Stimulated activated CD4-positive, alpha-beta T cell treated with anti-CD3 and anti-CD28 coated beads, TNF-alpha, amount 100 ng/mL, for 48 hours (primary cell): Measurements from ENCODE around the gene PRSS3.
"Not testable (repeated sequence)": the region's sequence is repeated elsewhere in the genome, so short reads cannot be mapped to it uniquely, and the experiment has no call there.

ENCODE experiments used
- DNase-seq, 3 donors: peaks; one replicate each; pipeline ENCODE4 v3.0.0-alpha.2; 2020; ENCODE audit warnings: low read depth in 3 of 3

PRSS3 gene

DNA sequence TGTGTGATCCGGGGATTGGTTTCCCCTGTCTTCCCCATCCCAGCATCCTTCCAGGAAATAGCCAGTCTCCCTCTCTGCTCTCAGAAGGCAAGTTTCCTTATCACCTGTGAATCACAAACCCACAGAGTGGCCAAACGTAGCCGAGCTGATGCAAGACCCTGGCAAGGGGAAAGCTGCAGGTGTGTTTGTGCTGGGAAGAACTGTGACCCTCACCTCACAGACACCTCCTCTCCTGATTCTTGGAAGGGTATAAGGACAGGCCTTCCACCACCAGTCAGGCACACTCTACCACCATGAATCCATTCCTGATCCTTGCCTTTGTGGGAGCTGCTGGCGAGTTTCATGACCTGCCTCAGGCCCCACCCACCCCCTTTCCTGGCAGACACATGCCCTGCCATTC lies at the start of gene PRSS3:
TSS of gene PRSS3 (plus strand) at position 281 of the 400 bp plus-strand sequence. CDS start at position 294, 13 bp downstream.
- DNase-seq: no peak

DNA sequence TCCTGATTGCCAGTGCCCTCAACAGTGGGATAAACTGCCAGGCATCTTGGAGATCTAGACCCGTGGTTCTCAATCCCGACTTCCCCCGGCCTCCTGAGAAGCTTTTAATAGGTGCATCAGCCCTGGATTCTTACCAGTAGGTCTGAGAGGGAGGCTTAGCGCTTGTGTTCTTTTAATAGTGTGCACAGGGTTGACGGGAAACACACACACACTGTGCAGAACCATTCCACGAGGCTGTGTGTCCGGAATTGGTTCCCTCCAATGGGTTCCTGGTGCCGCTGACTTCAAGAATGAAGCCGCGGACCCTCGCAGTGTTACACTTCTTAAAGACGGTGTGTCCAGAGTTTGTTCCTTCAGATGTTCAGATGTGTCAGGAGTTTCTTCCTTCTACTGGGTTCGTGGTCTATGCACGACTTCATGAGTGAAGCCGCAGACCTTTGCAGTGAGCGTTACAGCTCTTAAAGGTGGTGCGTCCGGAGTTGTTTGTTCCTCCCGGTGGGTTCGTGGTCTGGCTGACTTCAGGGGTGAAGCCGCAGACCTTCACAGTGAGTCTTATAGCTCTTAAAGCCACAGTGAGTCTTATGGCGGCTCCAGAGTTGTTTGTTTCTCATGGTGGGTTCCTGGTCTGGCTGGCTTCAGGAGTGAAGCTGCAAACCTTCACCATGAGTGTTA lies 46.6 kb upstream of the PRSS3 start:
- no peak for DNase-seq

GRCh38 chr9:33749305-33749654 lies 46.1 kb upstream of the PRSS3 start:
- peak in 1 of 3 donors; percentile 20 for DNase-seq

GRCh38 chr9:33750307-33750838 lies 45.0 kb upstream of the PRSS3 start:
- no peak for DNase-seq

GRCh38 chr9:33750839-33751339 lies 44.5 kb upstream of the PRSS3 start:
- DNase-seq: no peak

GRCh38 chr9:33751536-33752129 lies 43.7 kb upstream of the PRSS3 start:
- no peak for DNase-seq

- DNase-seq: no peak
These were observed 43.2 kb upstream of the PRSS3 start for GRCh38 chr9:33752130-33752637.

GRCh38 chr9:33752789-33753188 lies 42.6 kb upstream of the PRSS3 start:
- not testable (repeated sequence) for DNase-seq

DNA sequence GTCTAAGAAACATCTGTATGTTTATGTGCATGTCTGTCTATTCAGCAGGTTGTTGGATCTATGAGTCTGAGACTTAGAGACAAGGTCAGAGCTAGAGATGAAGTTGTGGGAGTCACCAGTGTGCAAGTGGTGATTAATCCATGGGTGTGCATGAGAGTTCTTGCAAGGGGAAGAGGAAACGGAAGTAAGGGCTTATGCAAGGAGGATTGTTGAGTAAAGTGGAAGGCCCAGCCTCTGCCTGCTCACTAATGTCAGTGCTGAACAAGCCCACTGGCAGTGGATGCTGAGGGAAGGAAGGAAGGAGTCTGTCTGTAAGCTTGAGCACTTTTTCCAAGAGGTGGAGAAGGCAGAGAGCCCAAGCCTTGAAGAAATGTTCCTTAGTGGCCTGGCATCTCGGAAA lies 35.7 kb upstream of the PRSS3 start:
- DNase-seq: not testable (repeated sequence)

DNA sequence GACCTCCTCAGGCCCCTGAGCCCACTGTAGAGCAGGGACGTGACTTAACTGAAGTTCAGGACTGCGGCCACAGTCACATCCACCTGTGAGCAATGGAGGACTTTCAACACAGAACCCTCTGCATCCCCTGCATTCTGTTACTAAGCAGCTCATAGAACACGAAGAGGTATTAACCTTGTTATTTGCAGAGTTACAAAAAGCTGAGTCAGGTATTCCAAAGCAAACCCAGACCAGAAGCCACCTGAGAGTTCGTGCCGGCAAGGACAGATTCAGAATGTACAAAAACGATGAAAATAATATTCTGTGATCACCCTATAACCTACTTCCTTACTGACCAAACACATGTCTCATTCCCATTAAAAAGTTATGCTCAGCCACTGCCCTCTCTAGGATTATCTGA lies 33.0 kb upstream of the PRSS3 start:
- DNase-seq: no peak

DNA sequence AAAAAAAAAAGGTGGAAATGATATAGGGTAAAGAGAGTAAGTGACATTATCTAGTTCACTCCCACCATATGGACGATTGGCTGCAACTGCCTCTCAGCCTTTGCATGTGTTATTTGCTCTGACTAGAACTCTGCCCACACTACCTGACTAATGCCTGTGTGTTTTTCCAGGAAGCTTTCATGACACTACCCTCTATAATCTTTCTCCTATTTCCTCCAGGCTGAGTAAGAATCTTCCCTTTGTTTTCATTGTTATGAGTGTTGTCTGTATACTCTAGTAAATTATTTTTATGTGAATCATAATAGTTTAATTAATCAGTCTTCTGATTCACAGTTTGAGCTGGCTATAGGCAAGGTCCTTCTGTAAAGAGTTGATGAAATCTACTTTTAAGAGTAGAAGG lies 31.7 kb upstream of the PRSS3 start:
- not testable (repeated sequence) for DNase-seq

GRCh38 chr9:33765411-33765810 lies 29.9 kb upstream of the PRSS3 start:
- no peak for DNase-seq

GRCh38 chr9:33770156-33770880 lies 25.0 kb upstream of the PRSS3 start:
- DNase-seq: not testable (repeated sequence)

GRCh38 chr9:33773135-33773534 lies 22.2 kb upstream of the PRSS3 start:
- not testable (repeated sequence) for DNase-seq

DNA sequence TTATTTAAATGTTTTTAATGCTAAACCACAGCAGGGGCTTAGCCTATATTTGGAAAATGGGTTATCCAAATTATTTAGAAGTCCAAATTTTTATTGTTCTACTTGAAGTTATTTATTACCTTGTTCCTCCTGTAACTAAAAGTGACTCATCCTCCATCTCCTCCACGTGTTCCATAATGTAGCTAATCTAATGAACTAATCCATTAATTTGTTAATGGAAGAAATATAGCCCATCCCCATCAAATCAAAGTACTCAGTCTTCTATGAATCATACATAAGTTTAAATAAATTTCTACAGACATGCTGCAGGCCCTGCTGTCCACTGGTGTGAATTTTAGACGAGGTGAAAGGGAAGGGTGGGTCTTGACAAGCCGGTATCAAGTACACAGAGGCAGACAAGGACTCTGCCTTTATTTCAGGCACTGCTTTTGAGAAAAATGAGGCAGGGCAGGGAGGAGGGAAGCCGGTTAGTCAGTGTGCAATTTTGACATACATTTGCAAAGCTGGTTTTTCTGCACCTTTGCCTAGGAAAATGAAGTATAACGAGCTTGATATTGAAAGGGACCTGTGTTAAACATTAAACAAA lies 21.2 kb upstream of the PRSS3 start:
- not testable (repeated sequence) for DNase-seq

GRCh38 chr9:33776578-33776977 lies 18.8 kb upstream of the PRSS3 start:
- no peak for DNase-seq

- peak; percentile 7 to 15 (median 15) for DNase-seq
These were observed 16.5 kb upstream of the PRSS3 start for GRCh38 chr9:33778700-33779351.

DNA sequence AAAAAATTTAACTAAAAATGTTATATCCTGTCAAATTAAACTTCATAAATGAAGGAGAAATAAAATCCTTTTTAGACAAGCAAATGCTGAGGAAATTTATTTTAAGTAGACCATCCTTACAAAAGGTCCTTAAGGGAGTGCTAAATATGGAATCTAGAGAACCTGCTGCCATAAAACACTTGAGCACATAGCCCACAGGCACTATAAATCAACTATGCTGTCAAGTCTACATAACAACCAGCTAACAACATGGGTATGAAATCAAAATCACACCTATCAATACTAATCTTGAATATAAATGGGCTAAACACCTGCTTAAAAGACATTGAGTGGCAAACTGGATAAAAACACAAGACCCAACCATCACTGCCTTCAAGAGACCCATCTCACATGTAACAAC lies 15.1 kb upstream of the PRSS3 start:
- no peak for DNase-seq

DNA sequence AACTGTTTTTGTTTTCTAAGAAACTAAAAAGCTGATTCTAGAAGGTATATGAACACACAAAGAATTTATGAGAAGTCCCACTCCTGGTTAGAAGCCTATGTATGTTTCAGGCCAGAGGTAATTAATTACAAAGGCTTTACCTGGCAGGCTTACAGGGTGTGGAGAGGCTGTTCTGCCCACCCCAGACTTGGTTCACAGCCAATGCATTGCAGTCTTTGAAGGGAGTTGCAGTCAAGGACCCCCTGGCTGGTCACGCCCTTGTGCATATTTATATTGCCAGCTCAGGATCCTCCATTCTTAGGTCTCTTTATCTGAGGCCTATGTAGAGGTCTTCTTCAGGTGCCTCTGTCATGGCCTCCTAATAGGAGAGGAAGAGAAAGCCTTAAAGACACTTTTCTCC lies 13.6 kb upstream of the PRSS3 start:
- DNase-seq: no peak

- no peak for DNase-seq
These were observed 12.8 kb upstream of the PRSS3 start for GRCh38 chr9:33782395-33783152.

GRCh38 chr9:33785914-33786313 lies 9.4 kb upstream of the PRSS3 start:
- DNase-seq: no peak
